Endothelial cell of umbilical vein (primary cell): ENCODE measurements around the gene TENT5C. TPM values are rescaled to one million over a fixed set of nuclear protein-coding genes. Genes with fewer than 3 reads are reported as not detected.

Experiments used
- BruUV-seq: library from RNA; stranded (reverse); fragments of 400-500 nt; replicated peaks from 2 replicates; lab custom pipeline; 2021; lab: Mats Ljungman, UMichigan
- CTCF ChIA-PET: fragments of 300-600, 350-600 bp; sonication (Branson Sonifier 250); formaldehyde crosslinking; loops from one replicate; lab custom pipeline; 2021; ENCODE audit warnings: antibody characterized with exemption, inconsistent platforms; lab: Charles Lee
- POLR2A ChIA-PET: fragments of 300-600, 350-600 bp; sonication (Branson Sonifier 250); formaldehyde crosslinking; loops from one replicate; lab custom pipeline; 2021; ENCODE audit warnings: antibody characterized with exemption, inconsistent platforms; lab: Charles Lee
- DNase-seq: peaks from one replicate; pipeline ENCODE4 v3.0.0-alpha.2; 2011; ENCODE audit warnings: low read depth, low spot score
- FAIRE-seq: peaks from 2 replicates; lab custom pipeline; 2011; peaks lifted over from hg19 to GRCh38; lab: Jason Lieb, UNC
- H2AFZ ChIP-seq: 2 replicates; pipeline ENCODE4 v1.6.0; 2012; ENCODE audit warnings: low read depth, low read length, control low read depth, inconsistent platforms
- H3K27ac ChIP-seq: 2 replicates; pipeline ENCODE4 v1.5.1; 2011; ENCODE audit warnings: low read depth, mild to moderate bottlenecking, control low read depth, low read length, moderate library complexity; ENCODE audit not compliant: insufficient read depth
- H3K27me3 ChIP-seq, 2 experiments: 2 replicates each; pipeline versions ENCODE4 v1.6.0 to v1.6.1; 2011; ENCODE audit warnings: low read length in 2 of 2, mixed read lengths in 1 of 2; ENCODE audit not compliant: control insufficient read depth in 2 of 2, insufficient read depth in 2 of 2
- H3K36me3 ChIP-seq, 2 experiments: 2 replicates in 1 of 2; 3 replicates in 1 of 2; pipeline ENCODE4 v1.5.1; 2011; ENCODE audit warnings: low read length in 2 of 2, mild to moderate bottlenecking in 1 of 2, moderate library complexity in 1 of 2; ENCODE audit not compliant: control insufficient read depth in 2 of 2, insufficient read depth in 2 of 2; ENCODE audit errors: extremely low read depth in 1 of 2
- H3K4me1 ChIP-seq: 3 replicates; pipeline ENCODE4 v1.5.1; 2011; ENCODE audit warnings: mild to moderate bottlenecking, low read length; ENCODE audit not compliant: control insufficient read depth, insufficient read depth; ENCODE audit errors: extremely low read depth
- H3K4me2 ChIP-seq: 2 replicates; pipeline ENCODE4 v1.6.1; 2011; ENCODE audit warnings: low read length, control low read depth, mixed read lengths; ENCODE audit not compliant: insufficient read depth
- H3K4me3 ChIP-seq, 3 experiments: fragments of 200-600 bp in 1 of 3; sonication (generic), shearing (Covaris generic) in 1 of 3; replicated peaks in 1 of 3; 2 replicates each; pipeline ENCODE4 v1.5.1; 2011 to 2016; ENCODE audit warnings: control low read depth in 3 of 3, low read length in 3 of 3, mild to moderate bottlenecking in 2 of 3, inconsistent platforms in 1 of 3, low read depth in 1 of 3, moderate library complexity in 1 of 3; ENCODE audit not compliant: insufficient read depth in 1 of 3
- H3K79me2 ChIP-seq: 2 replicates; pipeline ENCODE4 v1.6.0; 2012; ENCODE audit warnings: low read length, inconsistent platforms; ENCODE audit not compliant: control insufficient read depth, insufficient read depth
- H3K9ac ChIP-seq: replicated peaks from 2 replicates; pipeline ENCODE3; 2011; ENCODE audit warnings: low read length, control low read depth; ENCODE audit not compliant: insufficient read depth; ENCODE audit errors: extremely low read depth
- H3K9me1 ChIP-seq: replicated peaks from 3 replicates; pipeline ENCODE4 v1.6.0; 2011; ENCODE audit warnings: mild to moderate bottlenecking, low read length; ENCODE audit not compliant: control insufficient read depth, insufficient read depth; ENCODE audit errors: extremely low read depth
- H3K9me3 ChIP-seq: replicated peaks from 2 replicates; pipeline ENCODE4 v1.5.1; 2012; ENCODE audit warnings: low read length, inconsistent platforms; ENCODE audit not compliant: control insufficient read depth, insufficient read depth
- H4K20me1 ChIP-seq: replicated peaks from 2 replicates; pipeline ENCODE3; 2011; ENCODE audit warnings: mild to moderate bottlenecking, low read length; ENCODE audit not compliant: control insufficient read depth, insufficient read depth; ENCODE audit errors: extremely low read depth
- EZH2 ChIP-seq: IDR thresholded peaks from 2 replicates; pipeline ENCODE4 v1.6.1; 2012; ENCODE audit warnings: borderline replicate concordance, low read depth, mild to moderate bottlenecking, moderate library complexity, low read length, inconsistent platforms; ENCODE audit not compliant: severe bottlenecking
- FOS ChIP-seq: IDR thresholded peaks from 2 replicates; pipeline ENCODE4 v1.6.1; 2011; ENCODE audit warnings: mild to moderate bottlenecking, low read length, moderate library complexity, borderline replicate concordance; ENCODE audit not compliant: insufficient read depth
- GATA2 ChIP-seq: IDR thresholded peaks from 2 replicates; pipeline ENCODE4 v1.7.0; 2011; ENCODE audit warnings: low read depth, mild to moderate bottlenecking, moderate library complexity, mixed read lengths, low read length; ENCODE audit not compliant: insufficient read length, insufficient read depth
- JUN ChIP-seq: IDR thresholded peaks from 2 replicates; pipeline ENCODE4 v1.6.1; 2011; ENCODE audit warnings: borderline replicate concordance, low read depth; ENCODE audit not compliant: insufficient read length, insufficient read depth
- MYC ChIP-seq: IDR thresholded peaks from one replicate; pipeline ENCODE4 v1.6.1; 2011; ENCODE audit warnings: mild to moderate bottlenecking, low read depth, low read length
- POLR2A ChIP-seq: IDR thresholded peaks from 2 replicates; pipeline ENCODE4 v1.6.1; 2012; ENCODE audit warnings: low read depth, mild to moderate bottlenecking, control low read depth, low read length
- POLR2AphosphoS5 ChIP-seq: IDR thresholded peaks from 2 replicates; pipeline ENCODE4 v1.6.1; 2012; ENCODE audit warnings: low read depth, mild to moderate bottlenecking, control low read depth, low read length, moderate library complexity; ENCODE audit not compliant: insufficient read depth
- dilution Hi-C: fragments of 300-500 bp; cut with MboI; formaldehyde crosslinking; loops from one replicate; pipeline ENCODE4 v1.15.0; 2019; ENCODE audit warnings: low sequenced_read_pairs; ENCODE audit not compliant: extremely low pct_ligation_motif_present
- intact Hi-C: fragments of 100-400 bp; cut with micrococcal nuclease; formaldehyde crosslinking; loops from one replicate; pipeline ENCODE4 v1.10.0; 2022
- polyA plus RNA-seq, 4 experiments: library from polyadenylated mRNA; depleted of rRNA in 3 of 4; stranded (reverse) in 3 of 4; unstranded in 1 of 4; fragments of >200 nt; gene quantifications; 2 replicates each; pipeline versions ENCODE4 v1.2.1 to v1.2.3, GENCODE V29; 2011 to 2012; ENCODE audit warnings: missing spikeins in 1 of 4
- total RNA-seq: library from RNA; stranded (reverse); gene quantifications from 2 replicates; pipeline ENCODE4 v1.2.3, GENCODE V29; 2021
- TF ChIP-seq, protein P1 (sequence below): IDR thresholded peaks from 2 replicates; pipeline ENCODE4 v1.6.1; 2011; ENCODE audit not compliant: insufficient read depth, insufficient read length
- TF ChIP-seq, protein P2 (sequence below), 2 donors: IDR thresholded peaks; 1 replicate in 1 of 2; 2 replicates in 1 of 2; pipeline ENCODE4 v1.5.1; 2011; ENCODE audit warnings: low read length in 2 of 2, mild to moderate bottlenecking in 2 of 2, moderate library complexity in 2 of 2, control low read depth in 1 of 2, inconsistent platforms in 1 of 2, low read depth in 1 of 2; ENCODE audit not compliant: insufficient read depth in 1 of 2; ENCODE audit errors: extremely low read depth in 1 of 2

The TENT5C gene
- total and polyA plus RNA-seq, 2 donors (not counting 3 experiments of a cell fraction or from before 2014, with no cell fraction given) = 0.06 to 0.22 TPM

DNA sequence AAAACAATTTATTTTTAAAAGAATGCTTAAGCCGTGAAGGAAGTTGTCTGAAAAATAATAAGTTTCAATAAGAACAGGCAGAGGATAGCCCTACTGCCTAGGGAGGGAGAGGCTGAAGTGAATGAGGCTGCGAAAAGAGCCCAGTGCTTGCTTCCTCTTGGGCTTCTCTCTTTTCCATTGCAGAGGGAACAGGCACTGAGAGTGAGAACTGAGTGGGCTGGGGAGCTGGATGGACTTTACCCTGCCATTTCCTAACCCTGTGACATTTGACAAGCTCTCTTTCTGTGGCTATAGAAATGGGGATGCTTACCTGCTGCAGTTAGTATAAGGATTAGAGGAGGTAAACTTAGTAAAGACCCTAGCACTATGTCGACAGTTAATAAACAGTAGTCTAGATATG is 30.0 kb downstream of the TENT5C start:
- Histone ChIP-seq H3K4me3 (no peak overlapping the region), H3K27ac (no peak overlapping the region), H3K9me1 (no peaks in the 10 kb centered on the region), H3K4me1 (no peaks in the 10 kb centered on the region), H3K9ac (no peak overlapping the region), H3K36me3 (no peaks in the 10 kb centered on the region), H3K79me2 (no peaks in the 10 kb centered on the region), H3K27me3 (peaks cover 0 to 2% of the 10 kb centered on the region in 2 experiments), H2AFZ (no peak overlapping the region), H3K9me3 (no peaks in the 10 kb centered on the region), H3K4me2 (no peak overlapping the region), H4K20me1 (no peaks in the 10 kb centered on the region)
- intact Hi-C loops = no loop called here
- CTCF ChIA-PET = interaction anchor here (1.7 kb wide), 1 partner anchor 8 kb away, joined by 4 read pairs; no protein-coding TSS in a partner anchor
- dilution Hi-C loops = no loop called here
- no peak for TF ChIP-seq GATA2
- TF ChIP-seq POLR2A = no peak
- TF ChIP-seq, protein P1, sequence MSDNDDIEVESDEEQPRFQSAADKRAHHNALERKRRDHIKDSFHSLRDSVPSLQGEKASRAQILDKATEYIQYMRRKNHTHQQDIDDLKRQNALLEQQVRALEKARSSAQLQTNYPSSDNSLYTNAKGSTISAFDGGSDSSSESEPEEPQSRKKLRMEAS = no peak
- TF ChIP-seq EZH2 = no peak
- no peak for TF ChIP-seq JUN
- TF ChIP-seq FOS = no peak
- TF ChIP-seq MYC = no peak
- TF ChIP-seq, protein P2, sequence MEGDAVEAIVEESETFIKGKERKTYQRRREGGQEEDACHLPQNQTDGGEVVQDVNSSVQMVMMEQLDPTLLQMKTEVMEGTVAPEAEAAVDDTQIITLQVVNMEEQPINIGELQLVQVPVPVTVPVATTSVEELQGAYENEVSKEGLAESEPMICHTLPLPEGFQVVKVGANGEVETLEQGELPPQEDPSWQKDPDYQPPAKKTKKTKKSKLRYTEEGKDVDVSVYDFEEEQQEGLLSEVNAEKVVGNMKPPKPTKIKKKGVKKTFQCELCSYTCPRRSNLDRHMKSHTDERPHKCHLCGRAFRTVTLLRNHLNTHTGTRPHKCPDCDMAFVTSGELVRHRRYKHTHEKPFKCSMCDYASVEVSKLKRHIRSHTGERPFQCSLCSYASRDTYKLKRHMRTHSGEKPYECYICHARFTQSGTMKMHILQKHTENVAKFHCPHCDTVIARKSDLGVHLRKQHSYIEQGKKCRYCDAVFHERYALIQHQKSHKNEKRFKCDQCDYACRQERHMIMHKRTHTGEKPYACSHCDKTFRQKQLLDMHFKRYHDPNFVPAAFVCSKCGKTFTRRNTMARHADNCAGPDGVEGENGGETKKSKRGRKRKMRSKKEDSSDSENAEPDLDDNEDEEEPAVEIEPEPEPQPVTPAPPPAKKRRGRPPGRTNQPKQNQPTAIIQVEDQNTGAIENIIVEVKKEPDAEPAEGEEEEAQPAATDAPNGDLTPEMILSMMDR (IDR thresholded peaks at IDR 0.05; ENCODE audit: extremely low read depth in 1 of 2, insufficient read depth in 1 of 2, low read depth in 1 of 2, low read length in 2 of 2) = no peak
- TF ChIP-seq POLR2AphosphoS5 = no peak
- POLR2A ChIA-PET = no interaction called here
- FAIRE-seq (no peak), DNase-seq (no peak)
- no TSS peak for BruUV-seq
